HepG2 (cell line): ENCODE data around the gene P4HA1. TPM values are rescaled to one million over a fixed set of nuclear protein-coding genes. Genes with fewer than 3 reads are reported as not detected.

Experiments used
- ATAC-seq: fragments of 200-7000 bp; cut with Tn5 transposase; 3 replicates; pipeline ENCODE4 v1.9.1; 2020; ENCODE audit warnings: mild to moderate bottlenecking, moderate library complexity
- BruUV-seq: library from RNA; stranded (reverse); fragments of 400-500 nt; replicated peaks from 2 replicates; lab custom pipeline; 2021; lab: Mats Ljungman, UMichigan
- CTCF ChIA-PET: fragments of 300-600 bp; formaldehyde crosslinking; extraction: SDS; loops from one replicate; lab custom pipeline; 2021; ENCODE audit warnings: low total read pairs, inconsistent platforms, low intra/inter-chr PET ratio; lab: Yijun Ruan, JAX
- POLR2A ChIA-PET: fragments of 350-600 bp; sonication (Branson Sonifier 250); formaldehyde crosslinking; loops from one replicate; lab custom pipeline; 2020; ENCODE audit warnings: antibody characterized with exemption, inconsistent platforms; lab: Yijun Ruan, JAX
- DNase-seq: peaks from one replicate; pipeline ENCODE4 v3.0.0-alpha.2; 2015; ENCODE audit warnings: low spot score
- FAIRE-seq: peaks from 3 replicates; lab custom pipeline; 2011; peaks lifted over from hg19 to GRCh38; lab: Jason Lieb, UNC
- H2AFZ ChIP-seq: one replicate; pipeline ENCODE4 v1.6.1; 2011; ENCODE audit warnings: low read length, inconsistent platforms
- H3K27ac ChIP-seq: fragments of 300-600 bp; 3 replicates; pipeline ENCODE4 v1.8.0; 2011; ENCODE audit warnings: mixed run types, mild to moderate bottlenecking, mixed read lengths, low read length, inconsistent platforms; ENCODE audit not compliant: insufficient read depth; ENCODE audit errors: extremely low read length
- H3K27me3 ChIP-seq, 2 experiments: fragments of 200-600 bp in 1 of 2; 2 replicates in 1 of 2; 3 replicates in 1 of 2; pipeline versions ENCODE4 v1.6.0 to v1.8.0; 2011; ENCODE audit warnings: low read length in 2 of 2, mild to moderate bottlenecking in 2 of 2, moderate library complexity in 2 of 2, inconsistent platforms in 1 of 2; ENCODE audit not compliant: insufficient read depth in 2 of 2, control insufficient read depth in 1 of 2
- H3K36me3 ChIP-seq, 2 experiments: fragments of 200-600 bp in 1 of 2; replicated peaks in 1 of 2; 2 replicates in 1 of 2; 3 replicates in 1 of 2; pipeline versions ENCODE4 v1.5.1 to v1.8.0; 2011; ENCODE audit warnings: low read length in 2 of 2, inconsistent platforms in 1 of 2; ENCODE audit not compliant: insufficient read depth in 2 of 2, control insufficient read depth in 1 of 2
- H3K4me1 ChIP-seq: 2 replicates; pipeline ENCODE4 v1.5.1; 2012; ENCODE audit warnings: low read length, inconsistent platforms; ENCODE audit not compliant: insufficient read depth
- H3K4me2 ChIP-seq: 2 replicates; pipeline ENCODE4 v1.6.0; 2011; ENCODE audit warnings: low read depth, low read length, inconsistent platforms
- H3K4me3 ChIP-seq, 3 experiments: fragments of 200-600 bp in 1 of 3; sonication (generic), shearing (Covaris generic) in 1 of 3; replicated peaks in 1 of 3; 2 replicates each; pipeline ENCODE4 v1.5.1; 2011 to 2016; ENCODE audit warnings: low read length in 3 of 3, inconsistent platforms in 2 of 3, low read depth in 2 of 3, mild to moderate bottlenecking in 2 of 3, control low read depth in 1 of 3, mixed read lengths in 1 of 3; ENCODE audit not compliant: insufficient read depth in 1 of 3
- H3K79me2 ChIP-seq: one replicate; pipeline ENCODE4 v1.6.1; 2011; ENCODE audit warnings: low read length, inconsistent platforms; ENCODE audit not compliant: insufficient read depth
- H3K9ac ChIP-seq: 2 replicates; pipeline ENCODE4 v1.6.0; 2011; ENCODE audit warnings: mild to moderate bottlenecking, low read depth, low read length, inconsistent platforms; ENCODE audit not compliant: insufficient read depth
- H3K9me3 ChIP-seq: 2 replicates; pipeline ENCODE4 v1.5.1; 2012; ENCODE audit warnings: mild to moderate bottlenecking, low read length
- H4K20me1 ChIP-seq: 2 replicates; pipeline ENCODE4 v1.6.0; 2011; ENCODE audit warnings: inconsistent platforms, mild to moderate bottlenecking, low read length, moderate library complexity; ENCODE audit not compliant: insufficient read depth
- ARHGAP35 ChIP-seq: sonication (generic); formaldehyde crosslinking; IDR thresholded peaks from 2 replicates; pipeline ENCODE4 v1.9.0; 2022; ENCODE audit warnings: mild to moderate bottlenecking, inconsistent platforms, moderate library complexity, missing genetic modification reagents, borderline replicate concordance
- CC2D1A ChIP-seq: sonication (generic); formaldehyde crosslinking; IDR thresholded peaks from 2 replicates; pipeline ENCODE4 v1.8.1; 2023; ENCODE audit warnings: mild to moderate bottlenecking, missing genetic modification reagents
- ETS1 ChIP-seq: sonication (generic); formaldehyde crosslinking; IDR thresholded peaks from 2 replicates; pipeline ENCODE4 v1.4.0; 2020; ENCODE audit warnings: missing genetic modification reagents
- PITX1 ChIP-seq: sonication (generic); formaldehyde crosslinking; IDR thresholded peaks from 2 replicates; pipeline ENCODE4 v1.5.1; 2020; ENCODE audit warnings: mild to moderate bottlenecking, missing genetic modification reagents
- SNAI1 ChIP-seq: sonication (generic); formaldehyde crosslinking; IDR thresholded peaks from 2 replicates; pipeline ENCODE4 v1.5.0; 2020; ENCODE audit warnings: mild to moderate bottlenecking, missing genetic modification reagents, borderline replicate concordance
- TP53 ChIP-seq: sonication (generic); formaldehyde crosslinking; conservative IDR thresholded peaks from 2 replicates; pipeline ENCODE4 v1.4.0; 2020; ENCODE audit warnings: missing genetic modification reagents
- ZNF263 ChIP-seq: sonication (generic); formaldehyde crosslinking; IDR thresholded peaks from 2 replicates; pipeline ENCODE4 v1.4.0; 2020; ENCODE audit warnings: missing genetic modification reagents
- ZNF367 ChIP-seq: sonication (generic); formaldehyde crosslinking; IDR thresholded peaks from 2 replicates; pipeline ENCODE4 v1.4.0; 2020; ENCODE audit warnings: missing genetic modification reagents, borderline replicate concordance
- ZNF615 ChIP-seq: sonication (generic); formaldehyde crosslinking; IDR thresholded peaks from 2 replicates; pipeline ENCODE4 v1.5.0; 2020; ENCODE audit warnings: mild to moderate bottlenecking, missing genetic modification reagents, borderline replicate concordance
- ZNF761 ChIP-seq: sonication (generic); formaldehyde crosslinking; conservative IDR thresholded peaks from 2 replicates; pipeline ENCODE4 v1.4.0; 2020; ENCODE audit warnings: mild to moderate bottlenecking, missing genetic modification reagents
- WGBS: methylation state at CpG from one replicate; pipeline ENCODE4 v1.1.6; 2017; ENCODE audit warnings: low lambda C conversion rate; 5-methylcytosine and 5-hydroxymethylcytosine counted together
- in situ Hi-C: cut with HindIII; loops from 2 replicates; pipeline ENCODE4 v1.10.0; 2017; ENCODE audit warnings: low pct_unique_long_range_greater_than_20kb; ENCODE audit not compliant: extremely low pct_ligation_motif_present
- intact Hi-C: fragments of 100-400 bp; cut with micrococcal nuclease; formaldehyde crosslinking; loops from one replicate; pipeline ENCODE4 v1.10.0; 2022; ENCODE audit not compliant: unreplicated experiment
- polyA plus RNA-seq, 8 experiments: library from polyadenylated mRNA; depleted of rRNA in 3 of 8; stranded (reverse) in 7 of 8; unstranded in 1 of 8; fragments of >200 nt; fragmentation: Illumina TruSeq in 4 of 8; extraction: Trizol in 4 of 8; gene quantifications; 2 replicates each; pipeline versions ENCODE4 v1.2.1 to v1.2.3, GENCODE V29; 2011 to 2016; ENCODE audit warnings: low read depth in 4 of 8, missing spikeins in 1 of 8, mixed read lengths in 1 of 8; ENCODE audit not compliant: insufficient read depth in 1 of 8
- total RNA-seq, 5 experiments: library from RNA; depleted of rRNA; stranded (reverse); fragments of >200 nt; fragmentation: Illumina TruSeq; extraction: Trizol; gene quantifications; 2 replicates each; pipeline ENCODE4 v1.2.3, GENCODE V29; 2016; ENCODE audit warnings: low read depth in 1 of 5
- TF ChIP-seq, protein P1 (sequence below): sonication (generic); formaldehyde crosslinking; IDR thresholded peaks from 2 replicates; pipeline ENCODE4 v1.9.0; 2021; ENCODE audit warnings: mild to moderate bottlenecking, missing genetic modification reagents
- TF ChIP-seq, protein P2 (sequence below): sonication (generic); formaldehyde crosslinking; IDR thresholded peaks from 2 replicates; pipeline ENCODE4 v1.4.0; 2020; ENCODE audit warnings: mild to moderate bottlenecking, missing genetic modification reagents
- TF ChIP-seq, protein P3 (sequence below): IDR thresholded peaks from 2 replicates; pipeline ENCODE4 v1.6.1; 2016

P4HA1 gene
- total and polyA plus RNA-seq, 2 of the 13 experiments (the other 11 are each of a cell fraction or from before 2014, with no cell fraction given): 63.1 to 196 TPM

- no peak for TF ChIP-seq CC2D1A (CRISPR knock-in tag)
- TF ChIP-seq TP53: no peak
- TF ChIP-seq, all 625 proteins: peak for 0
Observed at GRCh38 chr10:73106301-73106700, 9.6 kb upstream of the P4HA1 start (continued).

DNA sequence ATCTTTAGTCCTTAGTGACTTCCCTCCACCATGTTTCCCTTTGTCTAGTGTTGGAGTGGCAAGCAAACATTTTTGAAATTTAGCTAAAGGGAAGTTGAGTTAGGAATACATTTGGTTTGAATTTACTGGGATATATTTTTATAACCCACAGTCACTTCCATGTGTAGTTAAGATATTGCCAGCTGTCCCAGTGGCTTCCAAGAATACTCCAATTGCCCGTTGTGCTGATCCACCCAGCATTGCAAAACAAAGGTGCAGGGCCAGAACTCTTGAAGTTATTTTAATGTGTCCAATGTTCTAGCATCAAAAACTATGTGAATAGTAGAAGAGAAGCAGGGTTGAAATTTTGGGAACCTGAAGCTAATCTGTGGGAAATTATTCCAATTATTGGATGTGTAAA lies 2.5 kb upstream of the P4HA1 start:
- no TSS peak for BruUV-seq
- Histone ChIP-seq H3K27ac (no peak overlapping the region), H3K27me3 (no peaks in the 10 kb centered on the region; a peak in 1 of 5 replicates), H3K4me2 (no peak overlapping the region), H3K9ac (no peak overlapping the region), H2AFZ (no peak overlapping the region), H4K20me1 (peaks cover 8% of the 10 kb centered on the region), H3K4me1 (peaks cover 12% of the 10 kb centered on the region), H3K79me2 (peaks cover 25% of the 10 kb centered on the region), H3K36me3 (no peaks in the 10 kb centered on the region), H3K4me3 (no peak overlapping the region), H3K9me3 (no peaks in the 10 kb centered on the region)
- ChIA-PET POLR2A (interaction anchor here (6.7 kb wide), 1 partner anchor 10 kb away, joined by 72 read pairs; the partner anchor contains the start of gene NUDT13), CTCF (no interaction called here)
- intact Hi-C loops (no loop called here), in situ Hi-C loops (no loop called here)
- FAIRE-seq: no peak
- ATAC-seq: no peak
- no peak for DNase-seq
- WGBS: 90% methylated on average over 1 of the region's 1 CpG
- no peak for TF ChIP-seq ETS1 (CRISPR knock-in tag)
- TF ChIP-seq PITX1 (CRISPR knock-in tag): no peak
- TF ChIP-seq, protein P1, sequence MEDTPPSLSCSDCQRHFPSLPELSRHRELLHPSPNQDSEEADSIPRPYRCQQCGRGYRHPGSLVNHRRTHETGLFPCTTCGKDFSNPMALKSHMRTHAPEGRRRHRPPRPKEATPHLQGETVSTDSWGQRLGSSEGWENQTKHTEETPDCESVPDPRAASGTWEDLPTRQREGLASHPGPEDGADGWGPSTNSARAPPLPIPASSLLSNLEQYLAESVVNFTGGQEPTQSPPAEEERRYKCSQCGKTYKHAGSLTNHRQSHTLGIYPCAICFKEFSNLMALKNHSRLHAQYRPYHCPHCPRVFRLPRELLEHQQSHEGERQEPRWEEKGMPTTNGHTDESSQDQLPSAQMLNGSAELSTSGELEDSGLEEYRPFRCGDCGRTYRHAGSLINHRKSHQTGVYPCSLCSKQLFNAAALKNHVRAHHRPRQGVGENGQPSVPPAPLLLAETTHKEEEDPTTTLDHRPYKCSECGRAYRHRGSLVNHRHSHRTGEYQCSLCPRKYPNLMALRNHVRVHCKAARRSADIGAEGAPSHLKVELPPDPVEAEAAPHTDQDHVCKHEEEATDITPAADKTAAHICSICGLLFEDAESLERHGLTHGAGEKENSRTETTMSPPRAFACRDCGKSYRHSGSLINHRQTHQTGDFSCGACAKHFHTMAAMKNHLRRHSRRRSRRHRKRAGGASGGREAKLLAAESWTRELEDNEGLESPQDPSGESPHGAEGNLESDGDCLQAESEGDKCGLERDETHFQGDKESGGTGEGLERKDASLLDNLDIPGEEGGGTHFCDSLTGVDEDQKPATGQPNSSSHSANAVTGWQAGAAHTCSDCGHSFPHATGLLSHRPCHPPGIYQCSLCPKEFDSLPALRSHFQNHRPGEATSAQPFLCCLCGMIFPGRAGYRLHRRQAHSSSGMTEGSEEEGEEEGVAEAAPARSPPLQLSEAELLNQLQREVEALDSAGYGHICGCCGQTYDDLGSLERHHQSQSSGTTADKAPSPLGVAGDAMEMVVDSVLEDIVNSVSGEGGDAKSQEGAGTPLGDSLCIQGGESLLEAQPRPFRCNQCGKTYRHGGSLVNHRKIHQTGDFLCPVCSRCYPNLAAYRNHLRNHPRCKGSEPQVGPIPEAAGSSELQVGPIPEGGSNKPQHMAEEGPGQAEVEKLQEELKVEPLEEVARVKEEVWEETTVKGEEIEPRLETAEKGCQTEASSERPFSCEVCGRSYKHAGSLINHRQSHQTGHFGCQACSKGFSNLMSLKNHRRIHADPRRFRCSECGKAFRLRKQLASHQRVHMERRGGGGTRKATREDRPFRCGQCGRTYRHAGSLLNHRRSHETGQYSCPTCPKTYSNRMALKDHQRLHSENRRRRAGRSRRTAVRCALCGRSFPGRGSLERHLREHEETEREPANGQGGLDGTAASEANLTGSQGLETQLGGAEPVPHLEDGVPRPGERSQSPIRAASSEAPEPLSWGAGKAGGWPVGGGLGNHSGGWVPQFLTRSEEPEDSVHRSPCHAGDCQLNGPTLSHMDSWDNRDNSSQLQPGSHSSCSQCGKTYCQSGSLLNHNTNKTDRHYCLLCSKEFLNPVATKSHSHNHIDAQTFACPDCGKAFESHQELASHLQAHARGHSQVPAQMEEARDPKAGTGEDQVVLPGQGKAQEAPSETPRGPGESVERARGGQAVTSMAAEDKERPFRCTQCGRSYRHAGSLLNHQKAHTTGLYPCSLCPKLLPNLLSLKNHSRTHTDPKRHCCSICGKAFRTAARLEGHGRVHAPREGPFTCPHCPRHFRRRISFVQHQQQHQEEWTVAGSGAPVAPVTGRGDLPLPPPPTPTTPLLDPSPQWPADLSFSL (CRISPR knock-in tag): no peak
- no peak for TF ChIP-seq ZNF761 (CRISPR knock-in tag)
- no peak for TF ChIP-seq ARHGAP35 (CRISPR knock-in tag)
- TF ChIP-seq ZNF367 (CRISPR knock-in tag): no peak
- TF ChIP-seq ZNF263 (CRISPR knock-in tag): no peak
- no peak for TF ChIP-seq SNAI1 (CRISPR knock-in tag)
- TF ChIP-seq, protein P2, sequence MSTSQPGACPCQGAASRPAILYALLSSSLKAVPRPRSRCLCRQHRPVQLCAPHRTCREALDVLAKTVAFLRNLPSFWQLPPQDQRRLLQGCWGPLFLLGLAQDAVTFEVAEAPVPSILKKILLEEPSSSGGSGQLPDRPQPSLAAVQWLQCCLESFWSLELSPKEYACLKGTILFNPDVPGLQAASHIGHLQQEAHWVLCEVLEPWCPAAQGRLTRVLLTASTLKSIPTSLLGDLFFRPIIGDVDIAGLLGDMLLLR (CRISPR knock-in tag): no peak
- TF ChIP-seq, protein P3, sequence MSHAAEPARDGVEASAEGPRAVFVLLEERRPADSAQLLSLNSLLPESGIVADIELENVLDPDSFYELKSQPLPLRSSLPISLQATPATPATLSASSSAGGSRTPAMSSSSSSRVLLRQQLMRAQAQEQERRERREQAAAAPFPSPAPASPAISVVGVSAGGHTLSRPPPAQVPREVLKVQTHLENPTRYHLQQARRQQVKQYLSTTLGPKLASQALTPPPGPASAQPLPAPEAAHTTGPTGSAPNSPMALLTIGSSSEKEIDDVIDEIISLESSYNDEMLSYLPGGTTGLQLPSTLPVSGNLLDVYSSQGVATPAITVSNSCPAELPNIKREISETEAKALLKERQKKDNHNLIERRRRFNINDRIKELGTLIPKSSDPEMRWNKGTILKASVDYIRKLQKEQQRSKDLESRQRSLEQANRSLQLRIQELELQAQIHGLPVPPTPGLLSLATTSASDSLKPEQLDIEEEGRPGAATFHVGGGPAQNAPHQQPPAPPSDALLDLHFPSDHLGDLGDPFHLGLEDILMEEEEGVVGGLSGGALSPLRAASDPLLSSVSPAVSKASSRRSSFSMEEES (CRISPR knock-in tag): no peak
- no peak for TF ChIP-seq ZNF615 (CRISPR knock-in tag)
